ENCODE measurements around the gene KIAA1210.

Gene KIAA1210

GRCh38 chrX:119127650-119128049 is at the start of gene KIAA1210:
Gene KIAA1210 (minus strand): TSS chrX:119127812. CDS start chrX:119123642, 4,170 bp downstream.
- DNase-seq (no peak), ATAC-seq (no peak)
- peak within 1 kb of the TSS in 1 of 2 donors; percentile 32 for H3K27ac Mint-ChIP-seq
- H3K4me1 Mint-ChIP-seq = no peaks in the 10 kb centered on the region
- H3K4me3 Mint-ChIP-seq = no peak within 1 kb of the TSS
- no peaks in the 10 kb centered on the region for H3K9me3 Mint-ChIP-seq
- no peaks in the 10 kb centered on the region for H3K27me3 Mint-ChIP-seq

- H3K9me3 Mint-ChIP-seq = no peaks in the 10 kb centered on the region
- H3K27me3 Mint-ChIP-seq = no peaks in the 10 kb centered on the region
- ATAC-seq = no peak
- H3K4me1 Mint-ChIP-seq = no peaks in the 10 kb centered on the region
- H3K4me3 Mint-ChIP-seq = no peak overlapping the region
- H3K27ac Mint-ChIP-seq = no peak overlapping the region
- no peak for DNase-seq
Measured at GRCh38 chrX:119177278-119177677, 49.7 kb upstream of the KIAA1210 start.

GRCh38 chrX:119174900-119175299 is 47.3 kb upstream of the KIAA1210 start:
- ATAC-seq = no peak
- no peaks in the 10 kb centered on the region for H3K9me3 Mint-ChIP-seq
- no peak overlapping the region for H3K4me3 Mint-ChIP-seq
- H3K27me3 Mint-ChIP-seq = no peaks in the 10 kb centered on the region
- DNase-seq = no peak
- no peak overlapping the region for H3K27ac Mint-ChIP-seq
- no peaks in the 10 kb centered on the region for H3K4me1 Mint-ChIP-seq

GRCh38 chrX:119168104-119168503 is 40.5 kb upstream of the KIAA1210 start:
- no peak for ATAC-seq
- no peaks in the 10 kb centered on the region for H3K9me3 Mint-ChIP-seq
- H3K4me3 Mint-ChIP-seq = no peak overlapping the region
- H3K4me1 Mint-ChIP-seq = no peaks in the 10 kb centered on the region
- DNase-seq = no peak
- H3K27me3 Mint-ChIP-seq = no peaks in the 10 kb centered on the region
- no peak overlapping the region for H3K27ac Mint-ChIP-seq

GRCh38 chrX:119158226-119158625 is 30.6 kb upstream of the KIAA1210 start:
- Mint-ChIP-seq H3K4me3 (no peak overlapping the region), H3K4me1 (no peaks in the 10 kb centered on the region), H3K9me3 (no peaks in the 10 kb centered on the region), H3K27me3 (no peaks in the 10 kb centered on the region), H3K27ac (no peak overlapping the region)
- DNase-seq = no peak
- no peak for ATAC-seq

GRCh38 chrX:119156241-119156640 is 28.6 kb upstream of the KIAA1210 start:
- H3K4me1 Mint-ChIP-seq = no peaks in the 10 kb centered on the region
- no peak overlapping the region for H3K4me3 Mint-ChIP-seq
- no peak for DNase-seq
- H3K27ac Mint-ChIP-seq = no peak overlapping the region
- no peaks in the 10 kb centered on the region for H3K9me3 Mint-ChIP-seq
- ATAC-seq = no peak
- H3K27me3 Mint-ChIP-seq = peaks cover 2% of the 10 kb centered on the region

- H3K9me3 Mint-ChIP-seq = no peaks in the 10 kb centered on the region
- no peaks in the 10 kb centered on the region for H3K4me1 Mint-ChIP-seq
- no peak overlapping the region for H3K4me3 Mint-ChIP-seq
- no peak for DNase-seq
- H3K27me3 Mint-ChIP-seq = peaks cover 9% of the 10 kb centered on the region
- H3K27ac Mint-ChIP-seq = no peak overlapping the region
- no peak for ATAC-seq
Measured at GRCh38 chrX:119155416-119156035, 27.9 kb upstream of the KIAA1210 start.

- DNase-seq = no peak
- Mint-ChIP-seq H3K27me3 (peaks cover 15% of the 10 kb centered on the region), H3K4me3 (no peak overlapping the region), H3K27ac (no peak overlapping the region), H3K9me3 (no peaks in the 10 kb centered on the region), H3K4me1 (no peaks in the 10 kb centered on the region)
- ATAC-seq = no peak
Measured at GRCh38 chrX:119151051-119151380, 23.4 kb upstream of the KIAA1210 start.

GRCh38 chrX:119150163-119151050 is 22.8 kb upstream of the KIAA1210 start:
- H3K4me3 Mint-ChIP-seq = no peak overlapping the region
- H3K27ac Mint-ChIP-seq = no peak overlapping the region
- H3K4me1 Mint-ChIP-seq = no peaks in the 10 kb centered on the region
- no peak for DNase-seq
- H3K9me3 Mint-ChIP-seq = no peaks in the 10 kb centered on the region
- H3K27me3 Mint-ChIP-seq = peaks cover 15% of the 10 kb centered on the region
- no peak for ATAC-seq

- Mint-ChIP-seq H3K9me3 (no peaks in the 10 kb centered on the region), H3K4me3 (no peak overlapping the region), H3K4me1 (no peaks in the 10 kb centered on the region), H3K27me3 (peaks cover 15% of the 10 kb centered on the region), H3K27ac (no peak overlapping the region)
- DNase-seq (no peak), ATAC-seq (no peak)
Measured at GRCh38 chrX:119147486-119147885, 19.9 kb upstream of the KIAA1210 start.

GRCh38 chrX:119145241-119145653 is 17.6 kb upstream of the KIAA1210 start:
- Mint-ChIP-seq H3K4me1 (no peaks in the 10 kb centered on the region), H3K9me3 (no peaks in the 10 kb centered on the region), H3K27me3 (peaks cover 4% of the 10 kb centered on the region), H3K27ac (no peak overlapping the region), H3K4me3 (no peak overlapping the region)
- DNase-seq (no peak), ATAC-seq (no peak)

- DNase-seq (no peak), ATAC-seq (no peak)
- Mint-ChIP-seq H3K4me3 (no peak overlapping the region), H3K4me1 (no peaks in the 10 kb centered on the region), H3K9me3 (no peaks in the 10 kb centered on the region), H3K27ac (no peak overlapping the region), H3K27me3 (no peaks in the 10 kb centered on the region)
Measured at GRCh38 chrX:119134466-119134865, 6.9 kb upstream of the KIAA1210 start.

- H3K4me3 Mint-ChIP-seq = no peak overlapping the region
- H3K9me3 Mint-ChIP-seq = no peaks in the 10 kb centered on the region
- no peaks in the 10 kb centered on the region for H3K27me3 Mint-ChIP-seq
- DNase-seq (no peak), ATAC-seq (no peak)
- H3K4me1 Mint-ChIP-seq = no peaks in the 10 kb centered on the region
- H3K27ac Mint-ChIP-seq = no peak overlapping the region
Measured at GRCh38 chrX:119132961-119133360, 5.3 kb upstream of the KIAA1210 start.

GRCh38 chrX:119132316-119132715 is 4.7 kb upstream of the KIAA1210 start:
- no peaks in the 10 kb centered on the region for H3K9me3 Mint-ChIP-seq
- H3K4me1 Mint-ChIP-seq = no peaks in the 10 kb centered on the region
- no peak overlapping the region for H3K27ac Mint-ChIP-seq
- no peak overlapping the region for H3K4me3 Mint-ChIP-seq
- no peak for DNase-seq
- H3K27me3 Mint-ChIP-seq = no peaks in the 10 kb centered on the region
- ATAC-seq = no peak

GRCh38 chrX:119130911-119131310 is 3.3 kb upstream of the KIAA1210 start:
- Mint-ChIP-seq H3K4me1 (no peaks in the 10 kb centered on the region), H3K27me3 (no peaks in the 10 kb centered on the region), H3K4me3 (no peak overlapping the region), H3K9me3 (no peaks in the 10 kb centered on the region), H3K27ac (no peak overlapping the region)
- DNase-seq (no peak), ATAC-seq (no peak)

GRCh38 chrX:119121341-119121740 is 6.3 kb downstream of the KIAA1210 start:
- Mint-ChIP-seq H3K4me3 (no peak overlapping the region), H3K9me3 (no peaks in the 10 kb centered on the region), H3K4me1 (no peaks in the 10 kb centered on the region), H3K27me3 (no peaks in the 10 kb centered on the region), H3K27ac (no peak overlapping the region)
- ATAC-seq (no peak), DNase-seq (no peak)
